Inflammatory macrophage (primary cell): Measurements from ENCODE around the gene HERC3.
A peak's percentile ranks its signal among the peaks of the same experiment; 100 is the strongest.

Experiments used
- DNase-seq, 2 donors: peaks; one replicate each; pipeline ENCODE4 v3.0.0-alpha.2; 2020 to 2022

HERC3 gene

DNA sequence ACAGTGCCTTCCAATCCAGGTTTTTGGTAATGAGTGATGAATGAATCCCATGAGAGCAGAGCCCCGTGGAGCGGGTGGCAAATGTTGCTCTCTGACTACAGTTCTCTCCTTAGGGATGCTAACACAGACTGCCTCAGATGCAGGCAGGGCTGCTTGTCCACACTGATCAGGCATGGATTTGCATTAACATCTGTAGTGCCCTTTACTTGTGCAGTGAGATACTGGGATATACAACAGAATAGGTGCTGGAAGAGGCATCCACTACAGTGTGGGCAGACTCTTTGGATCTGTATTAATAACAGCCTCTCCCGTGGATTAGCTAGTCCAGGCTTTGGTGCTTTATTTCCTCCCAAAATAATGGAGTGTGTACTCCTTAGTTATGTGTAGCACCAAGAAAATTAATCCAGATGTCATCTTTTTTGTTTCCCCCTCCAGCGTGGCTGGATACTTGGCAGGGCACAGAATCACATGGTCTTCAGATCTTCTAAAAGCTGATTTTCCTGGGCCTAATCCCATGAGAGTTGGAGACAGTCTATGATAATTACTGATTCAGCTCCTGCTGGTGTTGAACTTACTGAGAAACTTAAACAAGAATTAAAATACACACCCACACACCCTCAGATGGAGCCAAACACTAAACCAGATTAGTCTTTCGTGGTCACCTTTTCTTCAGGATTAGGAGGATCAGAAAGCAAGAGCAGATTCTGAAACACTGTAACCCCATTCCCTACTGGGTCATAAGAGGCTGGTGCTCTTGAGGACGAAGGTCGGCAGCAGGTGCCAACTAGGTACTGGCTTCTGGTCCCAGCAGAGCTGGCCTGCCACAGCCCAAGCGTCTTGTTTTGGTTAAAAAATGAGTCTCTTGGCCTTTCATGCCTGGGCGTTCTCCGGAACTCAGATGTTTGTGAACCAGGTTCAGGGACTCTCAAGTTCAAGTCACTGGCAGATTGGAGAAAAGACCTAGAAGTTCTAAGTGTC, 128.5 kb downstream of the HERC3 start:
- no peak for DNase-seq

DNA sequence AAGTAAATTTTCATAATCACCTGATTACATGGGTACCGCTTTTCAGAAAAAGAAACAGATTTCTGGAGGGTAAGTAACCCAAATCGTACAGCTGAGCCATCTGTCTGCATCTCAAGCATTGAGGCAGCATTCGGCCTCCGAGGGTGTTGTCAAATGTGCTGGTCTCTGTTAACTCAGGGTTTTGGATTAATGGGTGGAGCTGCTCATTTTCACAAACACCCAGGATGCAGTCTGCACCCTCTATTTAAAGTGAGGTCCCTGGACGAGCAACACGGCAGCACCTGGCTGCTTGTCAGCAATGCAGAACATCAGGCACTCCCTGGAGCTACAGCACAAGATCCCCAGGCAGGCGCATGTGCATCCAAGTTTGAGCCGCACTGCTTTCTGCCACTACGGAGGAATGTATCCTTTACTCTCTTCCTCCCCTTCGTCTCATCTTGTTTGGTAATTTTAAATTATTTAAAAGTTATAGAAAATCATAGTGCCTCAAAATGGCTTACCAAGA, 130.0 kb downstream of the HERC3 start:
- no peak for DNase-seq

DNA sequence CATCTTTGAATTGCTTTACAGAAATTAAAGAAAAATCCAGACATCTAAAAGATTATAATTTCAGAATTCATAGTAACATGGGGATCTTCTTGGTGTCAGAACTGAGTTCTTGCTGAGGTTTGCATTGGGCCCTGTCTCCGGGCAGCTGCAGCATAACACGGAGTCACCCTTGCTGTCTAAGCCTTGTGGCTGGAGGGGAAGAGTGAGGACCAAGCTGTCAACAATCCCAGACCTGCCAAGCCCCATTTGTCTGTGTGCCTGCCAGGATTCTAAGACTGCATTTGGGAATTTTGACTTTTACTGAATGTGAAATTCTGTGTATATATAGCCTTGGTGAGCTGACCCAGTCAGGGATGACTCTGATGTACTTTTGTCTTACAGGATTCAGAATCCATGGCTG, 130.5 kb downstream of the HERC3 start:
- DNase-seq, result no peak

- DNase-seq, result no peak
Measured at GRCh38 chr4:88724406-88724805, 132.1 kb downstream of the HERC3 start.

GRCh38 chr4:88725143-88725542, 132.9 kb downstream of the HERC3 start:
- DNase-seq, result no peak

GRCh38 chr4:88725986-88726385, 133.7 kb downstream of the HERC3 start:
- no peak for DNase-seq

GRCh38 chr4:88728146-88728545, 135.9 kb downstream of the HERC3 start:
- no peak for DNase-seq

DNA sequence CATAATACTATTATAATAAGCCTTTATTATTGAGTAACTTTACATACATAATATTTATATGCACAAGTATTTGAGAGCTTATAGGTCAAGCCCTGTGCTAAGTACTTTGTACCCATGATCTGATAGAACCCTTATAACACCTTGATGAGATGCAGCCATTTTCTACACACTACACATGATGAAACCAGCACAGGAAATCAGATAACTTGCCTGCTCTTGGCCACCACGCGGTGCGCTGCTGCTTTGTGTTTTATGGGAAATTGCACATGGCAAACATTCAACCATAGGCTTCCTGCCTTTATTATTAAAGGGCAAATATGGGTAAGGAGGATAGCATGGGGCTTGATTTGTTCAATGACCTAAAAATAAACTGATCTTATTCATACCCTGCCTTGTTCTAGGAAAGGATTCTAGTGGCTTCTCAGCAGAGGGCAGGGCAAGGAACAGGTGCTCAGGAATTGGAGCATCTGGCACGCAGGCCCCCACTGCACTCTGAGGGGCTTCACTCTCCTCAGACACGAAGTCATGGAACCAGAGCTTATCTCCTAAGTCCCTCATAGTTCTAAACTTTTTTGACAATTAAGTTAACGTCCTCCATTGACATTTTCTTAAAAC, 137.0 kb downstream of the HERC3 start:
- no peak for DNase-seq

DNA sequence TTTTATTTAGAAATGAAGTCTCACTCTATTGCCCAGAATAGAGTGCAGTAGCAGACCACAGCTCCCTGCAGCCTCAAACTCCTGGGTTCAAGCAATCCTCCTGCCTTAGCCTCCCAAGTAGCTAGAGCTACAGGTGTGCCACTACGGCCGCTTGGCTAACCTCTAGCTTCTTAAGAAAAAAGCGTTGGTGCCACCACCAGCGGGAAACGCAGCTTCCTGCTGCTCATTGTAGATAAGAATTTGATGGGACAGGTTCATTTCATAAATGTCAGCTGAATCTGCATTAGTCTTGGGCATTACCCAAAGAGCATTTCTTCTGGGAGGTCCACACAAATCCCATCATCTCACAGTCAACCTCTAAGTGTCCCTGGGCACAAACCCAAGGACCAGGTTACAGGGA, 138.5 kb downstream of the HERC3 start:
- DNase-seq, result no peak

DNA sequence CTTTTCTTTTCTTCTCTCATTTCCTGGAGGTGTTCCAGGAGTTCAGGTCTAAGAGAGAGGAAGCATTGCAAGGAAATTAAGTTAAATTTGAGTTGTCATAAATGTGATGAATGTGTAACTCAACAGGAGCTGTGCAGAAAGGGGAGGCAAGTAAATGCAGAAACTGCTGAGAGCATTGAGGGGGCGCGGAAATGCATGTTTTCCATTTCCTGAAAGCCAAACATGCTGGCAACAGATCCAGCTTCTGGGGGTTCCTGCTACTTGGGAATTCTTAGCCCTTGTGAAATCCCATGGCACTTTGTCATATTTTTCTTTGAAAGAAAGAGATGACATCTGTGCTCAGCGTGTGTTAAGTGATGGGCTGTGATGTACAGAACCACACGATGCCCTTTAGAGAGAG, 139.1 kb downstream of the HERC3 start:
- DNase-seq, result no peak

DNA sequence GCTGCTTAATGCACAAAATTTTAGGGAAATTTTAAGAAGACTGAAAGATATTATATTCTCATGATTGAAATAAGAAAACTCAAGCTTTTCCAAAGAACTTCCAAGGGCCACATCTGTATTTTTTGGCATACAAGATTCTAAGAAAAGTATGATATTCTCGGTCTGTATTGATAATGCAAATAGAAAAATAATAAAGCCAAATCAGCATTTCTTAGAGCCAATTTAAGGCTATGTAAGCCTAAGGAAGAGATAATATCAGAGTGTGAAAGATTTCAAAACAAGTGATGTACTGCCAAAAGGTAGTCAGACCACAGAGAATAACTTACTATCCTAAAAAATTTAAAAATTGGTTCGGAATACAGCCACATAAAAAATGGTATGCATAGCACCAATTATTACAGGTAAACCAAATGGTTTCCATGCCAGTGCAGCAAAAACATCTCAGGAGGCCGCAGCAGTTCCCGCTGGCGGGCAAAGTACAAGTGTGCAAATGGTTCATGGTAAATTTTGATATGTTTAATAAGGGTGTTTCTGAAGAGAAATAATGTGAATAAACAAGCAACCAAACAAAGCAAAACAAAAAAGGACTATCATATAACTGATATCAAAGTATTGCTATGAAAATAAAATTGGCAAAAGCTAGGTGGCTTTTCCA, 140.6 kb downstream of the HERC3 start:
- no peak for DNase-seq

DNA sequence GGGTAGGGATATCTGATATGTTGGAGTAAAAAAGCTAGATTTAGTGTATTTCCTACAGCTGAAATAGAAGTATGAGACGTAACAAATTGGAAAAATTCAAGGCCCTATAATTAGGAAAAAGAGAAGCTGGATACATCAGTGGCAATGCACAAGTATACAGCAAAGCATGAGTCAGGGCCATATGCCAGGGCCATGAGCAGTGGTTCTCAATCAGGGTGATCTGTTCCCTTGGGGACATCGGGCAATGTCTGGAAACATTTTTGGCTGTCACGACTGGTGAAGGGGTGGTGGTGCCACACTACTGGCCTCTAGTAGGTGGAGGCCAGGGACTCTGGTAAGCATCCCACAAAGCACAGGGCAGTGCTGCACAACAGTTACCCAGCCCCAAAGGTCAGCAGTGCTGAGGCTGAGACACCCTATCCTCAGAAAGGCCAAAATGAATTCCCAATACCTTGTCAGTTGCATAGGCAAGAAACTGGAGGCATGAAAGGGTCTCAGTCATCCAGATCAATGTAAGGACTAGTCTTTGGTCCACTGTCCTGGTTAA, 142.2 kb downstream of the HERC3 start:
- peak in 1 of 2 donors; percentile 7 for DNase-seq

DNA sequence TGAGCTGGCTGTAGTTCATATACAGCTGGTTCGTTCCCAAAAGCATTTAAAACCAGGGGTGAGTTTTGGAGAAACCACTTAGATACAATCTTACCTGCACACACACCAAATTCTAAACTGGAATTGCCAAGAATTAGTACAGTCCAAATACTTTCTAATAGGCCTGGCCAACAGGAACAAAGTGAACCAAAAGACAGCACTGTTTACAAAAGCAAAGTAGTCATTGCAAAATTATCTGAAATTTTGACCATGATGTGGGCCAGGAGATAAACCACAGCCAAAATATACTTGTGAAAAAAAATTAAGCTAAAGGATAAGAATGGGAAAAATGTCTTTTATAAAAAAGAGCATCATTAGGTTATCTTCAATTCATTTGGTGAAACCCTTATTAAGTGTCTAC, 143.3 kb downstream of the HERC3 start:
- DNase-seq, result no peak

DNA sequence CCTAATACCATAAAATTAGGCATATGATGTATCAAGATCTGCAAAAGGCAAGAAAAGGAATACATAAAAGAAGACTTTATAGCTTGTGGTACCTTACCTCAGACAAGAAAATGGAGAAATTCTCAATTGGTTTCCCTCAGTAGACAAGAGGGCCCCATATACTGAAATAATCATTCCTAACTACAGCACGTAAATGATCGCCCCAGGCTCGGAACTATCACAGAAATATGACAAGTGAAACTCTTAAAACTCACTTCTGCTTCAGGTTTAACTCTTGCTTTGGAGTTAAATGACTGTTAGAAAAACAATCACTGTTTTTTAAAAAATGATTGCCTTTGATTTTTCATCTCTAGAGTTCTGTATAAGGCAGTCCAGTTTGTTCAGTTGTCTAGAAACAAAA, 144.0 kb downstream of the HERC3 start:
- no peak for DNase-seq

DNA sequence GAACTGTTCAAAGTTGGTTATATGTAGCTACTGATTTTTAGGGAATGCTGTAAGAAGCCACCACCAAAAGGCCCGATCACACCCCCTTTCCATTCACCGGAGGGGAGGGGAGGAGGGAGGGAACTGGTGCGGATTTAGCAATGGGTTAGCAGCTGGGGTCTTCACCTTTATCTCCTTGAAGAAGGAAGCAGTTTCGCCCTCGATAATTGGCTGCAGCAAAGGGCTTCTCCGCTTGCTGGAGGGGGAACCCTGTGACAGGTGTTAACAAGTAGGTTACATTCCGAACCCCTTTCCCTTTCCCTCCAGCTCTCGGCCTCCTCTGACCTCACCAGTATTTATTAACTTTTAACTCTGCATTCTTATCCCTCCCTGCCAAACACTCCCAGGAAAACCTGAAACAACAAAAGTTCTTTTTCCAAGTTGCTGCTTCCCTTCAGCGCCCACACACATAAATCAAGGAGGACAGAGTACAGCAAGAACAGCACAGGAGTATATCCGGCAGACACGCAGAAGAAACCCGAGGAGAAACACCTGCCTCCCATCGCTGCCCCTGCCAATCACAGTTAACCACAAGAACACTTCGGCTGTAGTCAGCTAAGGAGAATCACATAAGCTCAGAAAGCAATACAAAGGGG, 145.1 kb downstream of the HERC3 start:
- no peak for DNase-seq

GRCh38 chr4:88738180-88738579, 145.9 kb downstream of the HERC3 start:
- DNase-seq, result no peak

DNA sequence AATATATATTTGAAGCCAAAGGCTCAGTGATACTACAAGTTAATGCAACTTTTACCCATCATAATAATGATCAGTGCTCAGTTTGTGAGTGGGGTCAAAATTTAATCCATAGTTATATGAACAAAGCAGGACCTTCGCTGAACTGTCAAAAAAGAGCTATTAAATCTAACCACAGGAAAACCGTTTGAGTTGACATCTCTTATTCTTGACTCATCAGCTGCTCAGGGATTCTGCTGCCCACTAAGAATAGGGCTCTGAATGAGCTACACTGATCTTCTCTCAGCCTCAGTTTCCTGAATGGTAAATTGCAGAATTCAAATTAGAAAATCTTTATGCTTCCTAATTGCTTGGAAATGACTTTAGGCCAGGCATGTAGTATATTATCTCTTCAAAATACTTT, 150.3 kb downstream of the HERC3 start:
- no peak for DNase-seq

GRCh38 chr4:88743696-88744095, 151.4 kb downstream of the HERC3 start:
- no peak for DNase-seq

- no peak for DNase-seq
Measured at GRCh38 chr4:88744609-88745008, 152.3 kb downstream of the HERC3 start.

- DNase-seq, result no peak
Measured at GRCh38 chr4:88745175-88745574, 152.9 kb downstream of the HERC3 start.

GRCh38 chr4:88745581-88746163, 153.4 kb downstream of the HERC3 start:
- no peak for DNase-seq

- DNase-seq, result no peak
Measured at GRCh38 chr4:88746206-88746605, 153.9 kb downstream of the HERC3 start.
